ENCODE results near the gene LRRC49.

The LRRC49 gene

GRCh38 chr15:70947351-70948335 lies 55.0 kb downstream of the LRRC49 start:
- in situ Hi-C loops (cut with MboI; ENCODE audit: low pct_unique_long_range_greater_than_20kb, low sequenced_read_pairs, unreplicated experiment) = no loop called here
- no peak for DNase-seq (ENCODE audit: low spot score)
- no peak for TF ChIP-seq CTCF (IDR thresholded peaks at IDR 0.05; ENCODE audit: extremely low read depth, insufficient read depth, missing control alignments)

GRCh38 chr15:70950953-70951352 lies 58.3 kb downstream of the LRRC49 start:
- DNase-seq (ENCODE audit: low spot score) = no peak
- in situ Hi-C loops (cut with MboI; ENCODE audit: low pct_unique_long_range_greater_than_20kb, low sequenced_read_pairs, unreplicated experiment) = no loop called here
- TF ChIP-seq CTCF (IDR thresholded peaks at IDR 0.05; ENCODE audit: extremely low read depth, insufficient read depth, missing control alignments) = no peak

GRCh38 chr15:70954171-70954570 lies 61.5 kb downstream of the LRRC49 start:
- no peak for DNase-seq (ENCODE audit: low spot score)
- in situ Hi-C loops (cut with MboI; ENCODE audit: low pct_unique_long_range_greater_than_20kb, low sequenced_read_pairs, unreplicated experiment) = no loop called here
- TF ChIP-seq CTCF (IDR thresholded peaks at IDR 0.05; ENCODE audit: extremely low read depth, insufficient read depth, missing control alignments) = no peak

DNA sequence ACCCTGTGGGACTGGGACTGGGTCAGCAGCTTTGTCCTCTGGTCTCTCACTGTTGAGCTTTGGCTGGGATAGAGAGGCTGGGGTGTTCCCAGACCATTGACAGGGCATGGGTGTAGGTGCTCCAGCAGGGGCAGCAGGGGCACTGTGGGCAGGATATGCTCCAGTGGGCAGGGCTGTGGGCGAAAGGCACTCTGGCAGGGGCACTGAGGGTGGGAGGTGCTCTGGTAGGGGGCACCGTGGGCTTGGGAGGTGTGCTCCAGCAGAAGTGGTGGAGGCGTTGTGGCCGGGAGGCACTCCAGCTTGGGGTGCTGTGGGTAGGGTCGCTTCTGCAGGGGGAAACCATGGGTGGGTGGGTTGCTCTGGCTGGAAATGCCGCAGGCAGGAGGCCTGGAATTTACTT lies 62.1 kb downstream of the LRRC49 start:
- no peak for DNase-seq (ENCODE audit: low spot score)
- TF ChIP-seq CTCF (IDR thresholded peaks at IDR 0.05; ENCODE audit: extremely low read depth, insufficient read depth, missing control alignments) = no peak
- in situ Hi-C loops (cut with MboI; ENCODE audit: low pct_unique_long_range_greater_than_20kb, low sequenced_read_pairs, unreplicated experiment) = no loop called here

- no peak for DNase-seq (ENCODE audit: low spot score)
- no peak for TF ChIP-seq CTCF (IDR thresholded peaks at IDR 0.05; ENCODE audit: extremely low read depth, insufficient read depth, missing control alignments)
- in situ Hi-C loops (cut with MboI; ENCODE audit: low pct_unique_long_range_greater_than_20kb, low sequenced_read_pairs, unreplicated experiment) = no loop called here
Measured at GRCh38 chr15:70955151-70955550, 62.5 kb downstream of the LRRC49 start.

DNA sequence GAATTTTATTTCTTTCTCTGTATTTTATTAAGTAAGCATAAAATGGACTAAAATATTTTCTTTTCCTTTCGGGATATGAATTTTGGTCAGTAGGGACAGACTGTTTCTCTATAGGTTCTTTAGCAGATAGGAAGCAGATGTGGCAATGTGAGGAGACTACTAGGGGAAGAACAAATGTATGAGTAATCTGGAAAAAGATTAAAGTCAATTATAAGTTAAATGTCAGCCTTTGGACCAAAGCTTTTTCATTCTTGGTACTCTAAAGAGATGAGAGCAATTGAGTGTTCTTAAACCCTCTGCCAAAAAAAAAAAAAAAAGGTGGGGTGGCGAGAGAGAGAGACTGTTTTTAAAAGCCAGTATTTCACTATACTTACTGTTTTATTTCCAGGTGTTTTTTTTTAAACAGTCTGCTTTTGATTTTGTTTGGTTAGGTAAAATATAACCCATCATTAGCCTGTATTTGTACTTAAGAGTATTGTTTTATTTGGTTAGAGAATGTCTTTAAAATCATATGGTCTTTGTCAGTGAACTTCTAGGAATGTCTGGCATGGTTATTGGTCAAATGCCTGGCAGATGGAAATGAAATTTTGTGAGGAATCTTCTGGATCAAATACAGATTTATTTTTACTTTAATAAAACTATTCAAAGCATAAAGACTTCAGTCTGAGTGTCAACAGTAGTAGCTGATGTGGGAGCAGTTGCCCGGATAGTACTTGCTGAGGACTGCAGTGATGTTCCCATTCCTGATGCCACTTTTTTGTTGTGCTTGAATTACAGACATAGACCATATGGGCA lies 63.8 kb downstream of the LRRC49 start:
- no peak for DNase-seq (ENCODE audit: low spot score)
- TF ChIP-seq CTCF (IDR thresholded peaks at IDR 0.05; ENCODE audit: extremely low read depth, insufficient read depth, missing control alignments) = no peak
- in situ Hi-C loops (cut with MboI; ENCODE audit: low pct_unique_long_range_greater_than_20kb, low sequenced_read_pairs, unreplicated experiment) = no loop called here
